Tibial artery (tissue), 4 donors: ENCODE data around the gene PPT1.
A peak's percentile ranks its signal among the peaks of the same experiment; 100 is the strongest.

Experiments
- DNase-seq, 2 donors: peaks; one replicate each; pipeline ENCODE4 v3.0.0-alpha.2; 2019
- H3K27ac ChIP-seq, 2 donors: fragments of 200-600 bp; sonication (generic) in 1 of 2; 1 replicate in 1 of 2; 2 replicates in 1 of 2; pipeline ENCODE4 v1.5.1; 2018 to 2019; ENCODE audit warnings: mild to moderate bottlenecking in 1 of 2
- H3K27me3 ChIP-seq, 2 donors: fragments of 200-600 bp; sonication (generic) in 1 of 2; one replicate each; pipeline versions ENCODE4 v1.5.1 to v1.6.0; 2016 to 2019
- H3K36me3 ChIP-seq, 3 donors: fragments of 200-600 bp; sonication (generic) in 2 of 3; one replicate each; pipeline ENCODE4 v1.5.1; 2016 to 2019; ENCODE audit warnings: mild to moderate bottlenecking in 2 of 3
- H3K4me1 ChIP-seq, 4 donors: fragments of 200-600 bp; sonication (generic) in 2 of 4; 1 replicate in 3 of 4; 2 replicates in 1 of 4; pipeline ENCODE4 v1.5.1; 2016 to 2019
- H3K4me3 ChIP-seq, 2 donors: fragments of 200-600 bp; sonication (generic) in 1 of 2; 1 replicate in 1 of 2; 2 replicates in 1 of 2; pipeline ENCODE4 v1.5.1; 2018 to 2019; ENCODE audit warnings: mild to moderate bottlenecking in 2 of 2
- H3K9me3 ChIP-seq, 3 donors: fragments of 200-600 bp; sonication (generic) in 1 of 3; one replicate each; pipeline ENCODE4 v1.5.1; 2016 to 2019
- intact Hi-C: fragments of 100-400 bp; cut with DNase I; formaldehyde crosslinking; loops from one replicate; pipeline ENCODE4 v1.15.0; 2023; ENCODE audit warnings: low total_unique reads
- TF ChIP-seq, protein P1 (sequence below), 2 experiments: fragments of 200-600 bp in 1 of 2; fragments of 450-650 bp in 1 of 2; IDR thresholded peaks; one replicate each; pipeline ENCODE4 v1.5.1; 2017 to 2019; ENCODE audit warnings: antibody characterized with exemption in 2 of 2, mild to moderate bottlenecking in 1 of 2, moderate library complexity in 1 of 2

The PPT1 gene

DNA sequence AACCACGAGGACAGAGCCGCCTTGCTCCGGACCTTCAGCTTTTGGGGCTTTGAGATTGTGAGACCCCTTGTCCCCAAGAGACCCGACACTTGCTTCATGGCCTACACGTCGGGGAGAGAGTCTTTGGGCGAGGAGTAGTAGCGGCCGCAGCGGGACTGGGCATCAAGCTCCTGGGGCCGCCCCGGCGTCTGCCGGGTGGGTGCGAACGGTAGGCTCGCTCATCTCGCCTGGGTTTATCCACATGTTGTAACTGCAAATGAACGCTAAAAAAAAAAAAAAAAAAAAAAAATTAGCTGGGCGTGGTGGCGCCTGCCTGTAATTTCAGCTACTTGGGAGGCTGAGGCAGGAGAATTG lies 36.2 kb upstream of the PPT1 start:
- intact Hi-C loops: no loop called here
- Histone ChIP-seq H3K27me3 (peaks cover 0 to 33% of the 10 kb centered on the region in 2 donors), H3K9me3 (no peaks in the 10 kb centered on the region), H3K36me3 (no peaks in the 10 kb centered on the region), H3K27ac (no peak overlapping the region), H3K4me3 (peak overlapping the region in 1 of 2 donors; percentile 35), H3K4me1 (peaks cover 0 to 7% (median 3%) of the 10 kb centered on the region in 4 donors)
- DNase-seq: no peak
- TF ChIP-seq, protein P1, sequence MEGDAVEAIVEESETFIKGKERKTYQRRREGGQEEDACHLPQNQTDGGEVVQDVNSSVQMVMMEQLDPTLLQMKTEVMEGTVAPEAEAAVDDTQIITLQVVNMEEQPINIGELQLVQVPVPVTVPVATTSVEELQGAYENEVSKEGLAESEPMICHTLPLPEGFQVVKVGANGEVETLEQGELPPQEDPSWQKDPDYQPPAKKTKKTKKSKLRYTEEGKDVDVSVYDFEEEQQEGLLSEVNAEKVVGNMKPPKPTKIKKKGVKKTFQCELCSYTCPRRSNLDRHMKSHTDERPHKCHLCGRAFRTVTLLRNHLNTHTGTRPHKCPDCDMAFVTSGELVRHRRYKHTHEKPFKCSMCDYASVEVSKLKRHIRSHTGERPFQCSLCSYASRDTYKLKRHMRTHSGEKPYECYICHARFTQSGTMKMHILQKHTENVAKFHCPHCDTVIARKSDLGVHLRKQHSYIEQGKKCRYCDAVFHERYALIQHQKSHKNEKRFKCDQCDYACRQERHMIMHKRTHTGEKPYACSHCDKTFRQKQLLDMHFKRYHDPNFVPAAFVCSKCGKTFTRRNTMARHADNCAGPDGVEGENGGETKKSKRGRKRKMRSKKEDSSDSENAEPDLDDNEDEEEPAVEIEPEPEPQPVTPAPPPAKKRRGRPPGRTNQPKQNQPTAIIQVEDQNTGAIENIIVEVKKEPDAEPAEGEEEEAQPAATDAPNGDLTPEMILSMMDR (IDR thresholded peaks at IDR 0.05): no peak

DNA sequence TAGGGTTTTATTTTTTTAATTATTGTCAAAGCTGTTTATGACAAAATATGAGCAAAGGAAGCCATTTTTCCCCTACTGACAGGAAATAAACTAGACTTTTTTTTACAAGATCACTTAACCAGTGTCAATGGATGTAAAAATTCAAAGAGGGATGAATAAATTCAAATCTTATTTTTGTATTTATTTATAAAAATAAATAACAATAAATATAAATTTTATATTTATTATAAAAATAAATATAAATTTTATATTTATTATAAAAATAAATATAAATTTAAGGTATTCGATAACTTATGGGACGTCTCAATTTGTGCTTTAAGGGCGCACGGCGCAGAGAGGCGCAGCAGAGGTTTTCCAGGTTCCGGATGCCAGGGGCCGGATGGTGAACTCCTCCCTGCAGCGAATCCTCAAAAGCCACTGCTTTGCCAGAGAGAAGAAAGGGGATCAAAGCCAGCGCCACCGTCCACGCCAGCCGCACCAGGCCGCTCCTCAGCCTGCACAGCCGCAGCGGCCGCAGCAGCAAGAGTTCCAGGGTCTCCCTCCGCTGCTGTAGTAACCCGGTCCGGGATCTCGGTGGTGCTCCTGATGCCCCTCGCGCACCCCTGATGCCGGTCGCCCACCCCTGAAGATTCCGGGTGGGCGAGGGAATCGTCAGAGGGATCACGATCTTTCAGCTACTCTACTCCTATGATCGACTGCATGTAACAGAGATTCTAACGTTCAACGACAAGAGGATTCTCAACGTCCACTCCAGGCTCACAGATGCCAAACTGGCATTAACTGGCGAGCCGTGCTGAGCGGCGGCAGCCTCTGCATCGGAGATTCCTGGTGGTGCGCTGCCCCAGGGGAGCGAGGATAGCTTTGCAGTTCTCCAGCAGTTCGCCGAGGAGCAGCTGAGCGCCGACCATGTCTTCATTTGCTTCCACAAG lies 35.6 kb upstream of the PPT1 start:
- H3K27ac ChIP-seq: no peak overlapping the region
- H3K4me3 ChIP-seq: peak overlapping the region in 1 of 2 donors; percentile 35
- H3K36me3 ChIP-seq: no peaks in the 10 kb centered on the region
- intact Hi-C loops: no loop called here
- H3K4me1 ChIP-seq: peaks cover 0 to 7% (median 3%) of the 10 kb centered on the region in 4 donors
- TF ChIP-seq, protein P1 (IDR thresholded peaks at IDR 0.05): no peak
- no peaks in the 10 kb centered on the region for H3K9me3 ChIP-seq
- H3K27me3 ChIP-seq: peaks cover 0 to 39% of the 10 kb centered on the region in 2 donors
- no peak for DNase-seq

DNA sequence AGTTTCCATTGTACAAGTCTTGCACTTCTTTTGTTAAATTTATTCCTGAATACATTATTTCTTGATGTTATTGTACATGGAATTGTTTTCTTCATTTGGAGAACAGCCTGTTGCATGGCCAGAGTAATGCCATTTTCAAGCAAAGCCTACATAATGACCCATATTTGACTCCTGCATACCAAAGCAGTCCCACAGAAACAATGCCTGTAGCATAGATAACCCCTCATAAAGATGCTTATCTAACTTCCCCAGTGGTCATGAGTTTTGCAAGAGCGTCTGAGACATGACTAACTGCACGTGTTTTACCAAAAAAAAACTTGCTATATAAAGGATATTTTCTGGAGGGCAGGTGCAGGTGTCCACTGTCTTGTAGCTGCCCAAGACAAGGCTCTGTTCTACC lies 33.8 kb upstream of the PPT1 start:
- Histone ChIP-seq H3K9me3 (no peaks in the 10 kb centered on the region), H3K27ac (no peak overlapping the region), H3K27me3 (peaks cover 0 to 45% of the 10 kb centered on the region in 2 donors), H3K36me3 (no peaks in the 10 kb centered on the region), H3K4me1 (peaks cover 0 to 7% (median 3%) of the 10 kb centered on the region in 4 donors), H3K4me3 (no peak overlapping the region)
- intact Hi-C loops: no loop called here
- DNase-seq: no peak
- TF ChIP-seq, protein P1 (IDR thresholded peaks at IDR 0.05): no peak

DNA sequence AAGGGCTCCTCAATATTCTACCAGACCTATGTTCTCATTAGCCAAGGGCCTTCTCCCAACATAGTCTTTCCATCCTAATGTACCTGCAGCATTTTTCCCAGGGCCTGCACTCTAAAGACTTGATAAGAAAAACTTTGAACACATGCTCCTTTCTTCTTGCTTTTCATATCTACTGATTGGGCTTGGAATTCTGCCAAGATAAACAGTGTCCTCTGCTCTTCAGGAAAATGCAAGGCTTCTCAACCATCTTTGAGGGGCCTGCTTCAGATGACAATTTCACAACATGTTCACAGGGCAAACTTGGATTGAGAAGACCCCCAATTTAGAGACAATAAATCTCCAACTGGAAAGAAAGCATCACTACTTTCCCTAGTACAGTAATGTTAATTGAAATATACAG lies 25.8 kb upstream of the PPT1 start:
- DNase-seq: no peak
- no peaks in the 10 kb centered on the region for H3K9me3 ChIP-seq
- H3K4me3 ChIP-seq: no peak overlapping the region
- no peak overlapping the region for H3K27ac ChIP-seq
- no peaks in the 10 kb centered on the region for H3K36me3 ChIP-seq
- intact Hi-C loops: no loop called here
- TF ChIP-seq, protein P1 (IDR thresholded peaks at IDR 0.05): no peak
- H3K27me3 ChIP-seq: peaks cover 0 to 8% of the 10 kb centered on the region in 2 donors
- no peaks in the 10 kb centered on the region for H3K4me1 ChIP-seq

DNA sequence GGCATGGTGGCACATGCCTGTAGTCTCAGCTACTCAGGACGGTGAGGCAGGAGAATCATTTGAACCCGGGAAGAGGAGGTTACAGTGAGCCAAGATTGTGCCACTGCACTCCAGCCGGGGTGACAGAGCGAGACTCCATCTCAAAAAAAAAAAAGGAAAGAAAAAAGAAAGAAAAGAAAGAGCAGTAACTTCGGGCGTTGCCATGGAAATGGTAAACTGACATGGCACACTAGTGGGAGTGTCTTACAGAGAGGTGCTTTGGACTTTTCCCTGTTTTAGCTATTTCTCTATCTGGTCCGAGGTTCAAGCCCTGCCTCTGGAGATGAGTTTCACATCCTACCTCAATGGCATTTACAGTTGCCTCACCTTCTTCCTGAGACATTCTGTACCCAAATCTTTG lies 23.1 kb upstream of the PPT1 start:
- TF ChIP-seq, protein P1 (IDR thresholded peaks at IDR 0.05): no peak
- H3K9me3 ChIP-seq: no peaks in the 10 kb centered on the region
- no peaks in the 10 kb centered on the region for H3K4me1 ChIP-seq
- intact Hi-C loops: no loop called here
- no peak overlapping the region for H3K4me3 ChIP-seq
- H3K27ac ChIP-seq: no peak overlapping the region
- no peak for DNase-seq
- no peaks in the 10 kb centered on the region for H3K36me3 ChIP-seq
- H3K27me3 ChIP-seq: no peaks in the 10 kb centered on the region
